Activated CD8-positive, alpha-beta memory T cell treated with anti-CD3 and anti-CD28 coated beads, Interleukin-2, amount 50 U/mL, for 4 hours (primary cell): ENCODE measurements around the gene DUS1L.

ENCODE experiments used
- DNase-seq: peaks from one replicate; pipeline ENCODE4 v3.0.0-alpha.2; 2020

Gene DUS1L

GRCh38 chr17:82055023-82055964, 10.3 kb downstream of the DUS1L start:
- no peak for DNase-seq

DNA sequence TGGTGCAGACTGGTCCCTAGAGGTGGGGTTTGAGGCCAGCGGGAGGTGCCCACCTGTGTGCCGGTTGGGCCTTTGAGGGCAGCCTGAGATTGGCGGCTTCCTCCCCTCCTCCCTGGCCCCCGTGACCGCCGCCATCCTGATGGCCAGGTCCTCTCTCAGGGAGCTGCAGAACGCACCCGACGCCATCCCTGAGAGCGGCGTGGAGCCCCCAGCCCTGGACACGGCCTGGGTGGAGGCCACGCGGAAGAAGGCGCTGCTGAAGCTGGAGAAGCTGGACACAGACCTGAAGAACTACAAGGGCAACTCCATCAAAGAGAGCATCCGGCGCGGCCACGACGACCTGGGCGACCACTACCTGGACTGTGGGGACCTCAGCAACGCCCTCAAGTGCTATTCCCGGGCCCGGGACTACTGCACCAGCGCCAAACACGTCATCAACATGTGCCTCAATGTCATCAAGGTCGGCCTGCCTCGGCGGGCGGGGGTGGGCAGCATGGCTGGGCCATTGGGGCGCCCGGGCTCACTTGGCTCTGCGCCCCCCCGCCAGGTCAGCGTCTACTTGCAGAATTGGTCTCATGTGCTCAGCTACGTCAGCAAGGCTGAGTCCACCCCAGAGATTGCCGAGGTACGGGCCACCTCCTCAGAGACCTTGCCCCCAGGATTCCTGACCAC, 11.1 kb downstream of the DUS1L start:
- no peak for DNase-seq

DNA sequence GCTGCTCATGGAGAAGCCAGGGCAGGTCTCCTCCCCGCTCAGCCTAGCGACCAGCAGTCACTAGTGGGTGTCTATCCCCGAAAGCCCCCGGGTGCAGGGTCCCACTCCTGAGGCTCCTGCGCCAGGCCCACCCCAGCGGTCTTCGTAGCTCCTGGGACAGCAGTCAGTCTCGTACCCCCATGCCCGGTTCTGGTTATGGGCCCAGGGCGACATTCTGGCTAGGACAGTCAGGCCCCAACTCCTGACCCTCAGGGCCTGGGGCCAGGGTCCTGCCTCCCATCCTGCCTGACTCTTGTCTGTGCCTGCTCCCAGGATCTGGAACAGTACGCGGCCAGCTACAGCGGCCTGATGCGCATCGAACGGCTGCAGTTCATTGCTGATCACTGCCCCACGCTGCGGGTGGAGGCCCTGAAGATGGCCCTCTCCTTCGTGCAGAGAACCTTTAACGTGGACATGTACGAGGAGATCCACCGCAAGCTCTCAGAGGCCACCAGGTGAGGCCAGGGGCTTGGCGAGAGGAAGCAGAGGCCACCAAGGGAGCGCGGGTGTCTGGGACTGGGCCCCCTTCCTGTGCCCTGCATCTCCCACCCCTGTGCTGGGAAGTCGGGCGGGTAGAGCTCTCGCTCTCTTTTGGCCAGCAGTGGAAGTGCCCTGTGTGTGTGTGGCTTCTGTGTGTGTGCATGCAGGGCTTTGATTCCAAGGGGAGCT, 11.9 kb downstream of the DUS1L start:
- no peak for DNase-seq

GRCh38 chr17:82053130-82053529, 12.5 kb downstream of the DUS1L start:
- no peak for DNase-seq

DNA sequence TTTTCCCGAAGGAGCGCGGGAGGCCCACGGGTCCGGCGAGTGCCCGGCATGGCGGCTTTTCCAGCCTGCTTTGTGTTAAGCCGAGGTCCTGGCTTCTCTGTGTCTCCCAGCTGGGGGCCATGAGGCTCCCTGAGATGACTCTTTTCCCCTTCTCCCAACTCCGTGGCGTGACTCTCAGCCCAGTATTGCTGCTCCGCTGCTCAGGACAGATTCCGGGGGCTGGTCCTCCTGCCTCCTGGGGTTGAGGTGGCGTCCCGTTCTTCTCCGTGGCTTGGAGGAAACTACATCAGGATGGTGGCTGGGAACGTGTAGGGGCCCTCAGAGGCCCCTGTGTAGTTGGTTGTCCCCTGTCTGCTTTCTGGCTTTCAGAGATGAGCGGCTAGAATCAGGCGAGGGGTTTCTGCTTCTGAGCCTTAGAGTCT, 13.0 kb downstream of the DUS1L start:
- DNase-seq = no peak

DNA sequence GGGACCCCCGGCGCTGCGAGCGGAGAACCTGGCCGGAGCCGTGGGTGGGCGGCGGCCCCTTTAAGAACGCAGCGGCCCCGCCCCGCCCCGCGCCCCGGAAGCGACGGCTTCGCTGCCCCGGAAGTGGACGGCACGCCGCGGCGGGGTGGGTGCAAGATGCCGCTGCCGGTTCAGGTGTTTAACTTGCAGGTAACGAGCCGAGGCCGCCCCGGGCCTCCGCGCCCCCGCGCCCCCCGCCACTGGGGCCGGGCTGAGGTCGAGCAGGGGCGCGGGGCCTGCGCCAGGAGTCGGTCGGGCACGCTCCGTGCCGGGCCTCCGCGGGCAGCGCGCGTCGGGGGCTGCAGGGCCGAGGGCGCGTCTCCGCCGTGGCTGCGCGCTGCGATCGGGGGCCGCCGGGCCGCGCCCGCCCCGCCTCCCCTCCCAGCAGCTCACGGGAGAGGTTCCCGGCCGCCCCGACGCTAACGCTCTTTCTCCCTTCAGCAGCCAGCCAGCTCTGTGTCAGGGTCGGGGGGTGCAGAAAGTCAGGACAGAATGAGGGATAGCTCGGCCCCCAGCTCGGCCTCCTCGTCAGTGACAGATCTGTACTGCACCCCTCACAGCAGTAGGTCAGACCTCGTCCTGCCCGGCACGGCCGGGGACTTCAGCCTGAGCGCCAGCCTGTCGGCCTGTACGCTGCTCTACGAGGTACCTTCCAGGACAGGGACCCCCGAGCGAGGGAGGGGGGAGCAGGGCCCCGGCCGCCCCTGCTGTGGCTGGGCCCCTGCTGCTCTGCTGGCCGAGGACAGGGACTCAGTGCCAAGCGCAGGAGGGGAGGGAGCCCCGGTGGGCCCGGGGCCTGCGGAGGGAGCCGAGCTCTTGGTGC, 13.6 kb downstream of the DUS1L start, which contains the start of the genes GPS1 and RFNG:
Gene GPS1, plus strand, starts transcription at position 123 of the 862 bp plus-strand sequence. Its CDS starts 34 bp downstream, at position 157.
Gene RFNG, minus strand, starts transcription at position 36 of the 862 bp plus-strand sequence. CDS start 45 bp downstream, outside the sequence.
- peak; percentile 86 for DNase-seq

DNA sequence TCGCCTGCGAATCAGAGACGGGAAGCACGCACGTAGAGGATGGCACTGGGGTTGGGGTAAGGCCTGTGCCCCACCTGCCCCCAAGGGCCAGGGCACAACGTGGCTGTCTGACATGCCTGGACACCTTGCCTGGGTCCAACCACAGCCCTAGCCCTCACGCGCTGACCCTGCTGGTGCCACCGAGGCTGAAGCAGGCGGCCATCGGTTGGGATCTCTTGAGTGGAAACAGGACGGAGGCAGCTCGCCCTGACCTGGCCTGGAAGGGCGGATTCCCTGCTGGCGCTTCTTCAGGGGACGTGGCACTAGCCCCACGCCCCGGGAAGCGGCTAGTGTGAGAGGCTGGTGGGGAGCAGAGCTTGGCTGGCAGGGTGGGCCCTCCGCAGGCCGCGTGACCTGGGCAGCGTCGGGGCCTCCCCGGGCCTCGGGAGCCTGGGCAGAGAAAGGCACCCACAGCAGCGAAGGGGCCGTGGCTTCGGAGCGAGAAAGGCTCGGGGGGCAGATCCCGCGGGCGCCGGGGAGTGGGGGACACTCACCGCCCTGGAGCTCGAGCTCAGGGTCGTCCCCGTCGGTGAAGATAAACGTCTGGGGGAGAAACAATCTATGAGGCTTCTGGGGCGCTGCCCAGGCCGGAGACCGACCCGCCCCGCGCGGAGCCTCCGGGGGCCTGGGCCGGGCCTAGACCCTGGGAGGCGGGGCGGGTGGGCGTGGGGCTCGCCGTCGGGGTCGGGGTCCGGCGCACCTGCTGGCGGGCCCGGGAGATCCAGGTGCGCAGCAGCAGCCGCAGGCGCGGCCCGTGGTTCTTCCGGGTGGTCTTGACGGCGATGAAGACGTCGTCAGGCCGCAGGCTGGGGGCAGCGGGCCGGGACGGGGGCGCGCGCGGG, 14.6 kb downstream of the DUS1L start:
- DNase-seq = peak; percentile 17

GRCh38 chr17:82050152-82050760, 15.3 kb downstream of the DUS1L start:
- no peak for DNase-seq

GRCh38 chr17:82049521-82049971, 16.1 kb downstream of the DUS1L start:
- DNase-seq = no peak

DNA sequence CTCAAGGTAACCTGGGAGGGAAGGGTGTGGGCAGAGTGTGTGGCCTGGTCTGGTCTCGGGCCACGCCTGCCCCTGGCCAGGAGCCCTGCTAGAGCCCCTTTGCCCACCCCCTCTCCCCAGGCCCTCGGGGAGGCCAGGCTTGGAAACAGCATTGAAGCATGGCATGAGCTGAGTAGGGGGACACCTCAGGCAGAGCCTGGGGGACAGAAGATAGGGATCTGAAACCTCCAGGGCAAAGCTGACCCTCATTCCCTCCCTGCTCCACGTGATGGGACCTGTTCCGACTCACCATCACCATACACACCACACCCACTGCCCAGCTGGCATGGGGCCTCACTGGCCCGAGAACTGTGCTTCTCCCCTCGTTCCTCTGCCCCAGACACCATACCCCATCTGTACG, 16.5 kb downstream of the DUS1L start:
- no peak for DNase-seq

- DNase-seq = no peak
These were observed 17.0 kb downstream of the DUS1L start for GRCh38 chr17:82048571-82048971.

DNA sequence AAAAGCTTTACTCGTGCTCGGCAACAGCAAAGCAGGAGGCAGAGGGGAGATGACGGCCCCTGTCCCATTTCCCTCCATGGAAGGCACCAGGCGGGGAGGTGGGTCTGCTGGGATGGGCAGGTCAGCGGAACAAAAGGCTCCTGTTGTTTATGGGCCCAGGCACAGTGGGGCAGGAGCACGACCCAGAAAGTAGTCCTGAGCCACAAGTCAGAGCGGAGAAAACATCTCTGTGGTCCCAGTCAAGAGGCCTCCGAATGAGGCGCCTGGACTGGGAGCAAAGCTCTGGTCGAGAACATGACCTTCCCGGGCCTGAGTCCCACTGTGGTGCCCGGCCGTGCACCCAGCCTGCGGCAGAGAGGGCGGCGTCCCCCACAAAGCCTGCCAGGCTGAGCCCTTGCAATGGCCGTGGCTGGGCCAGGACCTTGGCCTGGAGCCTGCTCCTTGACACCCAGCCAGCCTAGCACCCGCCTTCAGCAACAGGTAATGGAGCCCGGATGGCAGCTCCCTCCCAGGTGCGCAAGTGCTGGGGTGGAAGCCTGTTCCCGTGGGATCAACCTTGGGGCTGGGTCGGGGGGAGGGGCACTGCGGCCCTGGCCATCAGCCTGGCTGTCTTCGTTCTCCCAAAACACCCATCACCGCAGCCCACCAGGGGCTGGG, 17.6 kb downstream of the DUS1L start:
- DNase-seq = no peak

GRCh38 chr17:82047379-82047778, 18.2 kb downstream of the DUS1L start:
- no peak for DNase-seq

DNA sequence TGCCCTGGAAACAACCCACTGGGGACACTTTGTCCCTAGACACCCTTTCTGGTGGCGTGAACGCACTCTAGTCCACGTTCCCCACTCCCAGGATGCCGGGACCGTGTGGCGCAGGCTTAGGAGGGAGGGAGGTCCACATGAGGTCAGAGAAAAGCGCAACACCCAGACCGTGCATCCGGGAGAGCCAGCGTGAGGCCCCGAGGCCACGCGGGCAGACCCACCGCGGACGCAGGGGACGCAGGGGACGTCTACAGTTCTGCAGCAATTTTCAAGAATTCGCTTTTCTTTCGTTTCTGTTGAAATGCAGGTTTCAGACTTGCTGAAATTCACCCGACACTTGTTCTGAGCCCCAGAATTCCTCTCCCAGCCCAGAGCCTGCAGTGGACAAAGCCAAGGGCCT, 18.7 kb downstream of the DUS1L start:
- DNase-seq = no peak

DNA sequence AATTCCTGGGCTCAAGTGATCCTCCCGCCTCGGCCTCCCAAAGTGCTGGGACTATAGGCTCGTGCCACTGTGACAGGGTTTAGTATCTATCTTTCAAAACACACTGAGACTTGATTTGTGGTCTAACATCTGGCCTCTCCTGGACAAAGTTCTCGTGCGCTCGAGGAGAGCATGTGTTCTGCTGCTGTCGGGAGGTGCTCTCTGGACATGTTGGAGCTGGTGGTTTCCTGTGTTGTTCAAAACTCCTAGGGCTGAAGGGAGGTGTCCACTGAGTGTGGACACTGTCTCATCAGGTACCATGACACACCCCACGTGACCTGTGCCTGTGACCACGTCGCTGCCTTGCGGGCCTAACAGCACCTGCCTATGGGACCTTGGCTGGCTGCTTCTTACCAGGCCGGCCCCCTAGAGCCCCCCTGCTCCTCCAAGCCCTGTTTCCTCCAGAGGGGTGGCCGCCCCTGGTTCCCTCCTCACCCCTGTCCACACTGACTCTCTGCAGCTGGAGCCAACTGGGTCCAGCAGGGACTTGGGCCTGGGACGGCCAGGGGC, 19.6 kb downstream of the DUS1L start:
- DNase-seq = no peak

DNA sequence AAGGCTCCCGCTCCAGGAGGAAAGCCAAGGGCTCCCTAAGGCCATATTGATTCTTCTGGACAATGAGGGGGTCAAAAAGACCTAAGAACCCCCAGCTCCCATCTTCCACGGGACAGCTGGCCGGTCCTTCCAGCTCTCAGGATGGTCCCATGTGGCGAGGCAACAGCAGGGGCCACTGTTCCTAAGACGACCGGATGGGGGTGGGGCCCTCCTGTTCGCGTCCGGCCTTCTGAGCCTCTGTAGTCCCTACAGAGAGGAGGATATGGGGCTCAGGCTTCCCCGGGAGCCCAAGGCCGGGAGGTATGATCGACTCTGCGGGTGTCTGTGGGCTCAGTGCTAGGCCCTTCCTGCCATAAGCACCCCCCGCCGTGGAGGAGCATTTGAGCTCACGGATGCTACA, 22.1 kb downstream of the DUS1L start:
- no peak for DNase-seq

DNA sequence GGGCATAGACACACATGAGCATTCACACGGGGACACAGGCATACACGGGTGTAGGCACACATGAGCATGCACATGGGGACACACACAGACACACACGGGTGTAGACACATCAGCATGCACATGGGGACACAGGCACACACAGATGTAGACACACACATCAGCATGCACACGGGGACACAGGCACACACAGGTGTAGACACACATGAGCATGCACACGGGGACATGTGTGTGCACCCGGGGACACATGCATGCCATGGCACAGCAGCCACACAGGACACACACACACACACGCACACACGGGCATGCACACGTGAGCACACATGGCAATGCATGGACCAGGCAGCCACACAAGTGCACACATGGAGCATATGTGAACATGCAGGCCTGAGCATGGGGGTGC, 23.0 kb downstream of the DUS1L start:
- DNase-seq = no peak

DNA sequence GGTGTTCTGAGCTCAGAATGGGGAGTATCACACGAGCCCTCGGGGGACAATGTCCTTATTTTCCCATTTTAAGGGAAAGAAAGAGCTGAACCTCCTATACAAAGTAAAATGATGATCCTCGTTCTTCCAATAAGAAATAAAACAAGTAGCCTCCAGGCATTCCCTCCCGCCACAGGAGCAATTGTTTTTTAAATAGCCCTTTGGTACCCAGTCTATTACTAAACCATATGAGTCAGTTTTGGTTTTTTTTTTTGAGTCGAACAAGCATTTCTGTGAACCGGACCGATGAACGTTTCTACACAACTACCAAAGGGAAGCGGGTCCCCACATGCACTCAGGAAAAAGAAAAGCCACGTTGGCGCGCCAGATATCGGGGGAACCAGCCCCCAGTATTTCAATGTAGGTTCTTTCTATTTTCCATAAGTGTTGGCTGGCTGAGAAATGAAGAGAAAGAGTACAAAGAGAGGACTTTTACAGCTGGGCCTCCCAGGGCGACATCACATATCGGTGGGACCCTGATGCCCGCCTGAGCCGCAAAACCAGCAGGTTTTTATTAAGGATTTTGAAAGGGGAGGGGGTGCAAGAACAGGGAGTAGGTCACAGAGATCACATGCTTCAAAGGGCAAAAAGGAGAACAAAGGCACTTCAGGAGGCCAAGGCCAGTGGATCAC, 24.3 kb downstream of the DUS1L start:
- DNase-seq = no peak

DNA sequence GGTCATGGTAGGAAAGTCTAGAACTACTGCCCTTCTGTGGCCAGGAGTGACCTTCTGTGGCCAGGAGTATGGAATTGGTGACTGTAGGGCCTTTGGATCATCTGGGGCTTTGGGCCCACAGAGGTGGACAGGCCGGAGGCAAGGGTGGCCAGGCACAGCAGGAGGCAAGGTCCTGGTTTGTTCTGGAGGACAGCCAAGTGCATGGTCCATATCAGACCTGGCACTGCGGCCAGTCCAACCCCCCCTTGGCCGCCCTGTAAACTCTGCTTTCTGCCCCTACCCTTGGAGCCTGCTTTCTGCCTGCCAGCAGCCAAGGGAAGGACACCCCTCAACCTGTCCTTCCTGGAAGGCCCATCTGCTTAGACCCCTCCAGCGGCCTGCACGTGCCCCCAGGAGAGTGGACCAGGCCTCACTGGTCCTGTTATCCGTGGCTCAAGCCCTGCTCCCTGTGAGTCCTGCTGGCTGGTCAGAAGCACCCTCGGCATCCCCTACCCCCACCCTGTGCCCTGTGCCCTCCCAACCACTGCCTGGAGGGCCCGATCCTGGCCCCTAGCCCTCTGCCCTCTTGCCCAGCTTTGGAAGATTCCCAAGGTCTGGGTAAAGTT, 25.8 kb downstream of the DUS1L start:
- no peak for DNase-seq
